ENCODE results near the gene GHRHR. TPM values are rescaled to one million over a fixed set of nuclear protein-coding genes. Genes with fewer than 3 reads are reported as not detected.
A peak's percentile ranks its signal among the peaks of the same experiment; 100 is the strongest.

GHRHR gene
- total RNA-seq, 4 donors from 2014 or later: not detected

DNA sequence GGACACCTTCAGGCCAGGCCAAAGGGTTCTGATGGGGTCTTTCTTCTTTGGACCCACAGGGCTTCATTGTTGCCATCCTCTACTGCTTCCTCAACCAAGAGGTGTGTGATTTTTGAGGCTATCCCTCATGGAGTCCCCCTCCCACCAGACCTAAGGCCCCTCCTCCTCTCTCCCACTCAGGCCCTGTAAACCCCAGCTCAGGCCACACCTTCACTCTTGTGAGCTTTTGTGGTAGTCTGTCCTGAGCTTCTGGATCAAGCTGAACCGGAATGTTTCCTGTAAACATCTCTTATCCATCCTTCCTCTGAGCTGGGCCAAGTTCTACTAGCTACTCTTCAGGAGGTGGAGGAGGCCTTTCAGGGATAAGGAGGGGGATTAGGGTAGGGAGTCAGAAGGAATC, 13.5 kb downstream of the GHRHR start:
- 29 to 60% methylated on average over 1 of the region's 1 CpG for WGBS, 2 donors
- Histone ChIP-seq H3K36me3 (no peaks in the 10 kb centered on the region), H3K4me1 (peaks cover 0 to 7% (median 0%) of the 10 kb centered on the region in 3 donors), H3K27ac (no peak overlapping the region), H3K9me3 (no peaks in the 10 kb centered on the region), H3K4me3 (no peak overlapping the region), H3K27me3 (peaks cover 0 to 20% (median 0%) of the 10 kb centered on the region in 4 donors)
- TF ChIP-seq POLR2A (IDR thresholded peaks at IDR 0.05): no peak
- TF ChIP-seq, protein P1, sequence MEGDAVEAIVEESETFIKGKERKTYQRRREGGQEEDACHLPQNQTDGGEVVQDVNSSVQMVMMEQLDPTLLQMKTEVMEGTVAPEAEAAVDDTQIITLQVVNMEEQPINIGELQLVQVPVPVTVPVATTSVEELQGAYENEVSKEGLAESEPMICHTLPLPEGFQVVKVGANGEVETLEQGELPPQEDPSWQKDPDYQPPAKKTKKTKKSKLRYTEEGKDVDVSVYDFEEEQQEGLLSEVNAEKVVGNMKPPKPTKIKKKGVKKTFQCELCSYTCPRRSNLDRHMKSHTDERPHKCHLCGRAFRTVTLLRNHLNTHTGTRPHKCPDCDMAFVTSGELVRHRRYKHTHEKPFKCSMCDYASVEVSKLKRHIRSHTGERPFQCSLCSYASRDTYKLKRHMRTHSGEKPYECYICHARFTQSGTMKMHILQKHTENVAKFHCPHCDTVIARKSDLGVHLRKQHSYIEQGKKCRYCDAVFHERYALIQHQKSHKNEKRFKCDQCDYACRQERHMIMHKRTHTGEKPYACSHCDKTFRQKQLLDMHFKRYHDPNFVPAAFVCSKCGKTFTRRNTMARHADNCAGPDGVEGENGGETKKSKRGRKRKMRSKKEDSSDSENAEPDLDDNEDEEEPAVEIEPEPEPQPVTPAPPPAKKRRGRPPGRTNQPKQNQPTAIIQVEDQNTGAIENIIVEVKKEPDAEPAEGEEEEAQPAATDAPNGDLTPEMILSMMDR (IDR thresholded peaks at IDR 0.05): no peak
- intact Hi-C loops (cut with DNase I): loop anchor here (5.0 kb wide), 1 partner anchor 180 kb away; no protein-coding TSS in a partner anchor
- no peak for DNase-seq

DNA sequence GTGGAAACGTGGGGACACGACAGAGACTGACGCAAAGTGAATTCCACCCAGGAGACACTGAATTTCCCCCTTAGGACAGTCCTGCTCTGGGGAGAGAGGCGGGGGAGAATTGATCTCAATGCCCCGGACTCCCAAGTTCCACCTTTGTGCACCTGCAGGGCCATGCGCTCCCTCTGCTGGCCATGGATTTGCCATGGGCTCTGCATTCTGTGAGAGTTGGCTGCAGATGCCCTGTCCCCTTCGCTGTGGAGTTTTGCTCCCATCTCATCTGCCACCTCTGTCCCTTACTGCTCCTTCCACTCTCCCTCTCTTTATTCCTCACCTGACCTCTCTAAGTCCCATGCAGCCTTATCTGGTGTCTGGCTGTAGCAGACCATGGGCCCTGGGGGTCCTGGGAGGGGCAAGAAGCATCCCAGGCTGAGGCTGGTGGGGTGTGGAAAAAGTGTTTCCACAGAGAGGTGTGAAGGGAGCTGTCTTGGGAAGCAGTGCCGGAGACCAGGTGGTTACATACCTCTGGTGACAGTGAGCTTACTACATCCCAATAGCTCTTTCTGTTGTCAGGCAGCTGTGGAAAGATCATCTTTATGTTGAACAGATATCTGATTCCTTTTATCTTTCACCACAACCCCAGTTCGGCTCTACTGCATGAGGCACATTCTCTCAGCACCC, 14.3 kb downstream of the GHRHR start:
- Histone ChIP-seq H3K4me1 (peaks cover 0 to 7% (median 0%) of the 10 kb centered on the region in 3 donors), H3K9me3 (no peaks in the 10 kb centered on the region), H3K36me3 (no peaks in the 10 kb centered on the region), H3K27ac (no peak overlapping the region), H3K4me3 (no peak overlapping the region), H3K27me3 (peaks cover 0 to 15% (median 0%) of the 10 kb centered on the region in 4 donors)
- TF ChIP-seq, protein P1 (IDR thresholded peaks at IDR 0.05): peak in 5 of 6 experiments; percentile 22 to 60 (median 39)
- TF ChIP-seq POLR2A (IDR thresholded peaks at IDR 0.05): no peak
- WGBS, 2 donors: 42 to 43% methylated on average over 9 of the region's 9 CpGs
- intact Hi-C loops (cut with DNase I): loop anchor here (5.0 kb wide), 1 partner anchor 181 kb away; no protein-coding TSS in a partner anchor
- DNase-seq: no peak

DNA sequence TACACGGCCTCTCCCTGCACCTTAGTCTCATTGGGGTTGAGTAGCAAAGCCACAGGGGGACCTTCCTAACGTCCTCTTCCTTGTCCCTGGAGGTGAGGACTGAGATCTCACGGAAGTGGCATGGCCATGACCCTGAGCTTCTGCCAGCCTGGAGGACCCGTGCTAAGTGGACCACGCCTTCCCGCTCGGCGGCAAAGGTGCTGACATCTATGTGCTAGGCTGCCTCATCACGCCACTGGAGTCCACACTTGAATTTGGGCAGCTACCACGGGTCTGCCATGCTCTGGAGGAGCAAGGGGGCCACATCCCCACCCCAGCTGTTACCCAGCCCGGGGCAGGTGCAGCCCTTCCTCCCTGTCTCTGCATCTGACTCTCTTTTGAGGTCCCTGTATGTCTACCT, 15.3 kb downstream of the GHRHR start:
- H3K9me3 ChIP-seq: no peaks in the 10 kb centered on the region
- H3K27ac ChIP-seq: no peak overlapping the region
- no peak for TF ChIP-seq POLR2A (IDR thresholded peaks at IDR 0.05)
- TF ChIP-seq, protein P1 (IDR thresholded peaks at IDR 0.05): no peak
- peaks cover 0 to 20% (median 0%) of the 10 kb centered on the region in 4 donors for H3K27me3 ChIP-seq
- H3K4me1 ChIP-seq: peaks cover 0 to 15% (median 0%) of the 10 kb centered on the region in 3 donors
- 70 to 76% methylated on average over 5 to 9 of the region's 11 CpGs for WGBS, 2 donors
- intact Hi-C loops (cut with DNase I): loop anchor here (5.0 kb wide), 1 partner anchor 182 kb away; no protein-coding TSS in a partner anchor
- no peaks in the 10 kb centered on the region for H3K36me3 ChIP-seq
- no peak for DNase-seq
- no peak overlapping the region for H3K4me3 ChIP-seq

DNA sequence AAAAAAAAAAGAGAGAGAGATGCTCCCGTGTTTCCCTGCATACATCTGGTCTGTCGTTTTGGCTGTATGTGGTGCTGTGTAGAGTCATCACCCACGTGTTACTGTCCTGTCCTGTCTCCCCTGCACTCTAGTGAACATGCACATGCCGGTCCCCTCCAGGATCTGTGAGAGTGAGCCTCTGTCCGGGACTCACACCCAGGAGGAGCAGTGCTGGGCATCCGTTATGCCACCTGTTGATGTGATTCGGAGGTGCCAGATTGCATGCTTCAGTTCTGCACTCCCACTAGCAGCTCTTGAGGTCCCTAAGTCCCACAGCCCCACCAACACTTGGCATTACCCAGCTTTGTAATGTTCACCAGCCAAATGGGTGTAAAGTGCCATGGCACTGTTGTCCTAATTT, 16.4 kb downstream of the GHRHR start:
- no peaks in the 10 kb centered on the region for H3K36me3 ChIP-seq
- no peaks in the 10 kb centered on the region for H3K9me3 ChIP-seq
- WGBS, 2 donors: 61% methylated on average over 7 of the region's 7 CpGs
- no peak overlapping the region for H3K4me3 ChIP-seq
- H3K27me3 ChIP-seq: peaks cover 0 to 25% (median 0%) of the 10 kb centered on the region in 4 donors
- no peak overlapping the region for H3K27ac ChIP-seq
- H3K4me1 ChIP-seq: peaks cover 0 to 19% (median 0%) of the 10 kb centered on the region in 3 donors
- intact Hi-C loops (cut with DNase I): loop anchor here (5.0 kb wide), 1 partner anchor 142 kb away; no protein-coding TSS in a partner anchor
- no peak for DNase-seq
- no peak for TF ChIP-seq POLR2A (IDR thresholded peaks at IDR 0.05)
- TF ChIP-seq, protein P1 (IDR thresholded peaks at IDR 0.05): no peak

DNA sequence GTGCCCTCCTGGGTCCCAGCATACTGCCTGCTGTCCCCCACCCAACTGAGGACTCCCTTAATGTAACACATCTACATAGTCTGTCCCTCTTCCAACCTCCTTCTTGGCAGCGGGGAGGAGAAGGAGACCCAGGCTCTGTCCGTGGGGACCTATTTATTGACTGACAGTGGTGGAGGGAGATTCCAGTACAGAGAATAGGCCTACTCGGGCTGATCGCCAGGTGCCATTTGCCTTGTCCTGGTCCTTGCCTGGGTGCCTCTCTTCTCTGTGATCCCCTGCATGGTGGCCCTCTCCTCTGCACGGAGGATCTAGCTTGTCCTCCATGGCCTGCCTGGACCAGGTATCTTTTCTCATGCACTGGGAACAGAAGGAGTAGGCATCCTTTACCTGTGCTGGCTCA, 17.0 kb downstream of the GHRHR start:
- intact Hi-C loops (cut with DNase I): loop anchor here (5.0 kb wide), 1 partner anchor 142 kb away; no protein-coding TSS in a partner anchor
- DNase-seq: no peak
- no peak for TF ChIP-seq POLR2A (IDR thresholded peaks at IDR 0.05)
- TF ChIP-seq, protein P1 (IDR thresholded peaks at IDR 0.05): no peak
- H3K27me3 ChIP-seq: peaks cover 0 to 25% (median 0%) of the 10 kb centered on the region in 4 donors
- H3K36me3 ChIP-seq: no peaks in the 10 kb centered on the region
- no peak overlapping the region for H3K4me3 ChIP-seq
- peaks cover 0 to 22% (median 0%) of the 10 kb centered on the region in 3 donors for H3K4me1 ChIP-seq
- 63 to 80% methylated on average over 1 of the region's 5 CpGs for WGBS, 2 donors
- no peaks in the 10 kb centered on the region for H3K9me3 ChIP-seq
- H3K27ac ChIP-seq: no peak overlapping the region

Data from esophagus squamous epithelium (tissue), 5 donors.